Lung (tissue), 12 donors: ENCODE data around the gene RYK. TPM values are rescaled to one million over a fixed set of nuclear protein-coding genes. Genes with fewer than 3 reads are reported as not detected.

Experiments used
- ATAC-seq: fragments of 200-7000 bp; cut with Tn5 transposase; one replicate; pipeline ENCODE4 v1.9.1; 2020; ENCODE audit warnings: moderate number of reproducible peaks; ENCODE audit not compliant: insufficient read depth, low FRiP score
- DNase-seq, 3 donors: peaks; one replicate each; pipeline ENCODE4 v3.0.0-alpha.2; 2013 to 2017
- H3K27ac ChIP-seq, 2 donors: one replicate each; pipeline ENCODE4 v1.5.1; 2013; ENCODE audit warnings: mild to moderate bottlenecking in 2 of 2, moderate library complexity in 2 of 2, control low read depth in 1 of 2, inconsistent platforms in 1 of 2, low read depth in 1 of 2, low read length in 1 of 2
- H3K27me3 ChIP-seq, 3 donors: one replicate each; pipeline ENCODE4 v1.5.1; 2013; ENCODE audit warnings: low read length in 2 of 3; ENCODE audit not compliant: control insufficient read depth in 3 of 3, insufficient read depth in 3 of 3
- H3K36me3 ChIP-seq, 4 donors: one replicate each; pipeline ENCODE4 v1.5.1; 2013; ENCODE audit warnings: low read length in 4 of 4, mild to moderate bottlenecking in 1 of 4, moderate library complexity in 1 of 4; ENCODE audit not compliant: control insufficient read depth in 4 of 4, insufficient read depth in 4 of 4
- H3K4me1 ChIP-seq, 5 donors: one replicate each; pipeline ENCODE4 v1.5.1; 2013; ENCODE audit warnings: low read length in 5 of 5, mild to moderate bottlenecking in 2 of 5, moderate library complexity in 1 of 5; ENCODE audit not compliant: control insufficient read depth in 5 of 5, insufficient read depth in 5 of 5
- H3K4me3 ChIP-seq: one replicate; pipeline ENCODE4 v1.5.1; 2013; ENCODE audit warnings: mild to moderate bottlenecking, control low read depth, moderate library complexity
- H3K9ac ChIP-seq, 2 donors: one replicate each; pipeline ENCODE4 v1.5.1; 2013; ENCODE audit warnings: low read length in 2 of 2, control low read depth in 1 of 2; ENCODE audit not compliant: insufficient read depth in 1 of 2
- H3K9me3 ChIP-seq, 4 donors: one replicate each; pipeline ENCODE4 v1.5.1; 2013; ENCODE audit warnings: low read length in 3 of 4, mild to moderate bottlenecking in 1 of 4, moderate library complexity in 1 of 4; ENCODE audit not compliant: control insufficient read depth in 4 of 4, insufficient read depth in 3 of 4
- WGBS, 2 donors: extraction: QIAGEN DNeasy Blood & Tissue Kit; methylation state at CpG; one replicate each; pipeline ENCODE4 v1.1.7; 2013; 5-methylcytosine and 5-hydroxymethylcytosine counted together
- polyA plus RNA-seq, 2 donors: library from polyadenylated mRNA; stranded (reverse); fragments of 200-250 nt; gene quantifications; one replicate each; pipeline ENCODE4 v1.2.1, GENCODE V29; 2013
- total RNA-seq, 2 donors: library from RNA; depleted of rRNA in 1 of 2; stranded (reverse); fragments of >200 nt in 1 of 2; gene quantifications; one replicate each; pipeline ENCODE4 v1.2.1, GENCODE V29; 2014 to 2021
- TF ChIP-seq, protein P1 (sequence below): IDR thresholded peaks from 2 replicates; pipeline ENCODE4 v1.5.1; 2012; ENCODE audit warnings: mild to moderate bottlenecking; ENCODE audit errors: control extremely low read depth, extremely low read depth
- donor health status: control.
- donor health status: control.
- donor health status: Bipolar disorder and iron deficiency.
- donor health status: healthy.
- donor health status: DM: yes; HTN: yes; CAD: no.

RYK gene
- total and polyA plus RNA-seq, 4 donors: 22.1 to 132 (median 29.0) TPM

DNA sequence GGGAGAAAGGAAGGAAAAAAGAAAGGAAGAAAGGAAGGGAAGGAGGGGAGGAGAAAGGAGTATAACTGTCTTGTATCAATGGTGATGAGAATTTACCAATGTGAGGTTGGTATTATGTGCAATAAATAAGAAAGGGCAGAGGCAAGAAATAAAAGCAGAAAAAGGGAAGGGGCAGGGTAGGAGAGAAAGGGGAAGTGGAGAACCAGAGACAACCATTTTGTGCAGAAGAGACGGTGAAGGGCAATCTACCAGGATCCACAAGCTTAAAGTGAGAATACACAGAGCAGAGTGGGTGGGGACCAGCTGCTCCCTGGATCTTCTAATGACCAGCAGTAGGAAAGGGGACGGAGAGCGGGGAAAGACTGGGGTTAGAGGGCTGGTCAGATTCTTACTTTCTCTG lies 114.1 kb downstream of the RYK start:
- Histone ChIP-seq H3K27ac (no peak overlapping the region), H3K4me1 (no peaks in the 10 kb centered on the region), H3K36me3 (no peaks in the 10 kb centered on the region), H3K4me3 (no peak overlapping the region), H3K9ac (no peak overlapping the region), H3K27me3 (no peaks in the 10 kb centered on the region), H3K9me3 (peaks cover 0 to 4% (median 0%) of the 10 kb centered on the region in 4 donors)
- no peak for DNase-seq
- TF ChIP-seq, protein P1, sequence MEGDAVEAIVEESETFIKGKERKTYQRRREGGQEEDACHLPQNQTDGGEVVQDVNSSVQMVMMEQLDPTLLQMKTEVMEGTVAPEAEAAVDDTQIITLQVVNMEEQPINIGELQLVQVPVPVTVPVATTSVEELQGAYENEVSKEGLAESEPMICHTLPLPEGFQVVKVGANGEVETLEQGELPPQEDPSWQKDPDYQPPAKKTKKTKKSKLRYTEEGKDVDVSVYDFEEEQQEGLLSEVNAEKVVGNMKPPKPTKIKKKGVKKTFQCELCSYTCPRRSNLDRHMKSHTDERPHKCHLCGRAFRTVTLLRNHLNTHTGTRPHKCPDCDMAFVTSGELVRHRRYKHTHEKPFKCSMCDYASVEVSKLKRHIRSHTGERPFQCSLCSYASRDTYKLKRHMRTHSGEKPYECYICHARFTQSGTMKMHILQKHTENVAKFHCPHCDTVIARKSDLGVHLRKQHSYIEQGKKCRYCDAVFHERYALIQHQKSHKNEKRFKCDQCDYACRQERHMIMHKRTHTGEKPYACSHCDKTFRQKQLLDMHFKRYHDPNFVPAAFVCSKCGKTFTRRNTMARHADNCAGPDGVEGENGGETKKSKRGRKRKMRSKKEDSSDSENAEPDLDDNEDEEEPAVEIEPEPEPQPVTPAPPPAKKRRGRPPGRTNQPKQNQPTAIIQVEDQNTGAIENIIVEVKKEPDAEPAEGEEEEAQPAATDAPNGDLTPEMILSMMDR: no peak
- WGBS, 2 donors: 68 to 81% methylated on average over 3 of the region's 3 CpGs
- no peak for ATAC-seq

DNA sequence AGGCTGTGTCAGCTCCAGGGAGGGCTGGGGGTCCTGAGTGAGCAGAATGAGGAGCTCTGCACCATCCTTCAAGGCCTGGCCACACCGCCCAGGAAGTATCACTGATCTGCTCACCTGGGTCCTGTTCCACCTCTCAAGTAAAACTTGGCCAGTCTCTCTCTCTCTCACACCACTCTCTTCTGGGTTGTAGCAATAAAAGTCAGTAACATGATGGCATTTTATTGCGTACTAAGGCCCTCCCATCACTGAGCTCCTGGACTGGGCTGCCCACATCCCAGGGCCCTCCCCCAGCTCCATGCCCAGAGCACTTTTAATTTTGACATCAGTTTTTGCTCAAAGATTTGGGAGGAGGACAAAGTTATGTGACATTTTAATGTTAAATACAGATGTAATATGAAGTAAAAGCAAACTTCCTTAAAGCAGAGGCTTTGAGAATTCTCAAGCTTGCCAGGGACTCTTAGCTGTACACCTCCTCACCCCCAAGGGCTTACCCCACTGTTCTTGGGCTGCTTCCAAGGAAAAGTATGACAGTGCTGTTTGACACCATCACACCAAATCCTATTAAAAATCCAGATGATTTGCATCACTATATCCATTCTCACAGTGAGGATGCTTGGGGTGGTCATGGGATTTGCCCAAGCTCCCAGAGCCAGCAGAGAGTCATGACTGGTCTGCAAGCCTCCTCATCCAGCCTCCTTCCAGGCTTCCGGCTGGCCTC lies 115.8 kb downstream of the RYK start:
- Histone ChIP-seq H3K36me3 (no peaks in the 10 kb centered on the region), H3K4me1 (no peaks in the 10 kb centered on the region), H3K9ac (no peak overlapping the region), H3K9me3 (peaks cover 0 to 4% (median 0%) of the 10 kb centered on the region in 4 donors), H3K27ac (no peak overlapping the region), H3K4me3 (no peak overlapping the region), H3K27me3 (no peaks in the 10 kb centered on the region)
- TF ChIP-seq, protein P1: no peak
- 84 to 97% methylated on average over 3 of the region's 3 CpGs for WGBS, 2 donors
- ATAC-seq (no peak), DNase-seq (no peak)

DNA sequence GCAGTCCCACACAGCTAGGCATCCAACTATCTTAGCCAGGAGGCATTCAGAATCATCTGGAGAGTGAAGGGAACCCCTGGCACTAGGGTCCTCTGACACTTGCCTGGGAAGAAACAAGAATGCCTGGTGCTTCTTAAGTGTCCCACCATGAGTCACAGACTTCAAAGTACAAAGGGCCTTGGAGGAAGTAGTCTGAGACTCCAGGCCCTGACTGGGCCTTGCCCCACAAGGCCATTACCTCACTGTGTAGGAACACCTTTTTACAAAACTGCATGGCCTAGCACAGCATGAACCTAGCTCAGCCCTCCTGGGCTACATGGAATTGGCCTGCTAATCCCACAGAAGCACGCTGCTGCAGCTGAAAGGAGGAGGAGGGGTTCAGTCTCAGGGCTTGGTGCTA lies 116.4 kb downstream of the RYK start:
- peaks cover 0 to 4% (median 0%) of the 10 kb centered on the region in 4 donors for H3K9me3 ChIP-seq
- 95 to 96% methylated on average over 1 of the region's 1 CpG for WGBS, 2 donors

More for the DNA sequence above, 116.4 kb downstream of the RYK start:
- TF ChIP-seq, protein P1: no peak
- Histone ChIP-seq H3K9ac (no peak overlapping the region), H3K4me1 (no peaks in the 10 kb centered on the region), H3K4me3 (no peak overlapping the region), H3K27me3 (no peaks in the 10 kb centered on the region), H3K36me3 (no peaks in the 10 kb centered on the region), H3K27ac (no peak overlapping the region)
- ATAC-seq (no peak), DNase-seq (no peak)
